GM19324 (cell line): ENCODE measurements around the gene FKBP1B.
"Not testable (repeated sequence)": the region's sequence is repeated elsewhere in the genome, so short reads cannot be mapped to it uniquely, and the experiment has no call there.

Experiments
- ATAC-seq: cut with Tn5 transposase; IDR thresholded peaks from one replicate; pipeline ENCODE4 v1.9.1; 2021; ENCODE audit warnings: mild to moderate bottlenecking, moderate library complexity; ENCODE audit not compliant: unreplicated experiment, low FRiP score

FKBP1B gene

GRCh38 chr2:24058564-24059271, 9.2 kb downstream of the FKBP1B start:
- ATAC-seq, result no peak

GRCh38 chr2:24065341-24065740, 15.8 kb downstream of the FKBP1B start:
- no peak for ATAC-seq

DNA sequence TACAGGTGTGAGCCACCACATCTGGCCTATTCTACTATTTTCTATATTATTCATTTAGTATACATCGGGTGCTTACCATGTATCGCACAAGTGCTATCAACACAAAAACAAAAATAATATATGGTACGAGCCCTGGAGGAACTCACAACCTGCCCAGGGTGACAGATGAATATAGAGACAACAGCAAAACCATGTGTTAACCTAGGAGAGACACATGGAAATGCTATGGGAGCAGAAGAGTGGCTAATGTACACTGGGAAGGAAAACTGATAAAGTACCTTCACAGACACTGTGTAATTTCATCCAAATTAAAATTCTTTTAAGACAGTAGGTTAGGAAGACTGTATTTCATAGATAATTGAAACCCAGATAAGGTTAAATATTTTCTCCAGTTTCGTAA, 22.7 kb downstream of the FKBP1B start:
- ATAC-seq, result no peak

DNA sequence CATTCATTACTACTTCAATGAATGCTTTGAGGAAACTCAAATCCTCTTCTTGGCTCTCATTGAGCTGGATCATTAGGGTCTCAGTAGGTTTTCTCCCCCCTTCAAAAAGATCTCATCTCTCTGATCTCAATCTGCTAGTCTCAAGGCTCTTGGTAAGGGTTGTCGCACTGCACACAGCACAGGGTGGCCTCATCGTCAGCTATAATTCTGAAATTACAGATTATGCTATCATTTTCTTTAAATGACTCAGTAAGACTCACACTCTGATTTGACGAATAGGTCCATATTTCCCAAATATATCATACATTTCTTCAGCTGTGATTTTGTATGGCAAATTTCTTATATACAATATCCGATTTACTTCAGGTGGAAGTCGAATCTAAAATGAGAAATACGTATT, 24.3 kb downstream of the FKBP1B start:
- ATAC-seq, result no peak

GRCh38 chr2:24075259-24075658, 25.7 kb downstream of the FKBP1B start:
- no peak for ATAC-seq

DNA sequence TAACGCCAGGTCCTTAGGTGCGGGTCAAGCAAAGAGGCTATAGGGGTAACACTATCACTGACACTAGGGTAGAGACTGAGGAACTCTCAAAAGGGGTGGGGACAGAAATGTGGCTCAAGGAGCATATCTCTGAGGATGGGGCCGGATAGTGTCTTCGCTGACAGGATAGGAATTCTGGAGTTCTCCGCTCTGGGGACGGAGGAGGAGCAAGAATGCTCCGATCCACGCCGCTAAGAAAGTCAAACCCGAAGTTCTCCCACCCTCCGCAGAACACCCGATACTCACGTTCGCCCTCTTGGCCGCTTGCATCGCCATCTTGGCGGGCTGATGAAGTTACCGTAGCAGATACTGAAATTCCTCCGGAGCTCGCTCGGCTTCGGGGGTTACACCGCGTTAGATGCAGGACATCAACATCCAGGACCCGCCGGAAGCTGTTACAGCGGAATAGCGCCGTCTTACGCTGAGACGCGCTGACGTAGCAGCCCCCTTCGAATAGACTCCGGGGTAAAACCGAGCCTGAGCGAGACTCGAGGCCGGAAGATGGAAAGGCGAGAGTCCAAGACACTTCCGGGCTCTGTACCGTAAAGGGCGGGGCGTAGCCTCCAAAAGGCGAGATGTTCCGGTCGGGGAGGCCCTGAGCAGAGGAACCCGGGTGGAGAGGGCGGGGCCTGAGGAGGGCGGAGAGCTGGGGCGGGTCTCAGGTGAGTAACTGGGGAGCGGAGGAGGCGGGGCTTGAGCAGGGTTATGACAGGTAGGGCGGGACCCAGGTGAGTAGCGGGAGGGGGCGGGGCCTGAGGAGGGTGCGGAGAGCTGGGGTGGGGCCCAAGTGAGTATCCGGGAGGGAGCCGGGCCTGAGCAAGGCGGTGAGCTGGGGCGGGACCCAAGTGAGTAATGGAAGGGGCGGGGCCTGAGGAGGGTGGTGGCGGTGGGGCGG, 26.6 kb downstream of the FKBP1B start, which contains the start of gene SF3B6:
SF3B6 (minus strand) TSS at position 412 of the 934 bp plus-strand sequence; CDS start at position 315, 97 bp downstream.
- ATAC-seq, result peak; percentile 97

- ATAC-seq, result no peak
Observed at GRCh38 chr2:24076849-24077534, 27.5 kb downstream of the FKBP1B start.

DNA sequence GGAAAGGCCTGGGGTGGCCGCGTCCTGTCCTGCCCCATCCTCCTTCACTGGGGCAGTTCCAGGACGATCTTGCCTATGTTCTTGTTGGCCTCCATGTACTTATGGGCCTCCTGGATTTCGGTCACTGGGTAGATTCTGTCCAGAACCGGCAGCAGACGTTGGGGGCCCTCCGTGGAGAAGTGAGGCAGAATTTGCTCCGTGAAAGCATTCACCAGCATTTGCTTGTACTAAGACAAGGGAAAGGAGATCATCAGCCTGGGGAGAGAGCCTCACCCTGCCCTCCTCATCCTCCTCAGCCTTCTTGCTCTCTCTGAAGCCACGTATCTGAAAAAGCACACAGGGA, 28.0 kb downstream of the FKBP1B start:
- no peak for ATAC-seq

GRCh38 chr2:24077879-24078278, 28.3 kb downstream of the FKBP1B start:
- ATAC-seq, result no peak

GRCh38 chr2:24080701-24081100, 31.2 kb downstream of the FKBP1B start:
- ATAC-seq, result no peak

- no peak for ATAC-seq
Observed at GRCh38 chr2:24082787-24083566, 33.4 kb downstream of the FKBP1B start.

GRCh38 chr2:24083567-24084385, 34.2 kb downstream of the FKBP1B start:
- ATAC-seq, result peak; percentile 63

DNA sequence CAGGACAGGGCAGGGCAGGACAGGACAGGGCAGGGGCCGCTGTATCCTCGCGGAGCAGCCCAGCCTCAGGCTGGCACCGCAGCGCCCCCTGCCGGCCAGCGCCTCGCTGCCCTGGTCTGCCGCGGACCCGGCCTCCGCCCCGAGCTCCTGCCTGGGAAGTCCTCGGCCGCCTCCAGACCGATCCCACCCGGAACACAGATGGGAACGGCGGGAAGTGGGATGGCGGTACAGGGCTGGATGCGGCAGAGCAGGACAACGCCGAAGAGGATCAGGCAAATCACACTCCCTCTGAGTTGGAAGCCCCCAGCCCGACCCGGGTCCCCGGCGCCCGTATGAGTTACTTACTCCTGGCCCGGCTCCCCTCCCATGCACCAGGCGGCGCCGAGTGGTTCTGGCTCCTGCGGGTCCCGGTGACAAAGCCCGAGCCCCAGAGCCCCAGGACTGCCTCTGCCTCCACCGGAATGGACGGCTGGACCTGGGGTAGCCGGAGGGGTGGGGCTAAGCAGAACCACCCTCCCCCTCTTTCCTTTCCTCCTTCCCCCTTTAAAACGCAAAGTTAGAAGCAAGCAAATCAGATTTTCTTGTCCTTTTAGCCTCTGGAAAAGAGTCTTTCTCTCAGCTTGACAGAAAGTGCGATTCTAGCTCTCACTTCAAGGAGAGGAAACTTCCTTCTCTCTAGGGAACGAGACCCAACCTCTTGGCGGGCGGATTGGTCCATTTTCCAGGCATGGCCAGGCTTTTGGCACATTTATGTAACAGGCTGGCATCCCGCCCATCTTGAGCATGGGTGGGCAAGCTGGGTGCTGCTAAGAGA, 35.1 kb downstream of the FKBP1B start, which contains the start of gene TP53I3:
TP53I3 (minus strand) TSS at position 449 of the 814 bp plus-strand sequence. CDS start 508 bp downstream, outside the sequence.
- ATAC-seq, result peak; percentile 83

DNA sequence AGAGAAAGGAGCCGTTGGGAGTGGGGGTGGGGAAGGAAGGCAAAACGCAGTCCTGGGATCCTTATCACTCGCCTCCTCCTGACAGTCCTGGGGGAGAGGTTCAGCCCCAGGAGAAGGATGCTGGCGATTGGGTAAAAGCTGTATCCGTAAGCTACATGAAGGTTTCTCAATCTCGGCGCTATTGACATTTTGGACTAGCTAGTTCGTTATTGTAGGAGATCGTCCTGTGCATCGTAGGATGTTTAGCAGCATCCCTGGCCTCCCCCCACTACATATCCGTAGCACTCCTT, 35.6 kb downstream of the FKBP1B start:
- no peak for ATAC-seq

DNA sequence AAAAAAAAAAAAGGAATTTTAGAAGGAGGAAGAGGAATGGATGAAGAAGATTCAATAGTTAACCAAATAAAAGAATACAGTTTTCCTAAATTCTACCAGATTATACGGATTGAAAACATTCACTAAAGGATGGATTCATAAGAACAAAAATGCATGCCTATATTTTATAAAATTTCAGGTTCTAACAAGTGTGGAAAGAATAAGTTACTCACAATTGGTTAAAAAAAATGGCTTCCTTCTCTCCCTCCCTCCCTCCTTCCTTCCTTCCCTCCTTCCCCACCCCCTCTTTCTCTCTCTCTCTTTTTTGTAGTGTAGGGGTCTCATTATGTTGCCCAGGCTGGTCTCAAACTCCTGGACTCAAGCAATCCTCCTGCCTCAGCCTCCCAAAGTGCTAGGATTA, 36.7 kb downstream of the FKBP1B start:
- no peak for ATAC-seq

GRCh38 chr2:24087032-24087431, 37.5 kb downstream of the FKBP1B start:
- no peak for ATAC-seq

DNA sequence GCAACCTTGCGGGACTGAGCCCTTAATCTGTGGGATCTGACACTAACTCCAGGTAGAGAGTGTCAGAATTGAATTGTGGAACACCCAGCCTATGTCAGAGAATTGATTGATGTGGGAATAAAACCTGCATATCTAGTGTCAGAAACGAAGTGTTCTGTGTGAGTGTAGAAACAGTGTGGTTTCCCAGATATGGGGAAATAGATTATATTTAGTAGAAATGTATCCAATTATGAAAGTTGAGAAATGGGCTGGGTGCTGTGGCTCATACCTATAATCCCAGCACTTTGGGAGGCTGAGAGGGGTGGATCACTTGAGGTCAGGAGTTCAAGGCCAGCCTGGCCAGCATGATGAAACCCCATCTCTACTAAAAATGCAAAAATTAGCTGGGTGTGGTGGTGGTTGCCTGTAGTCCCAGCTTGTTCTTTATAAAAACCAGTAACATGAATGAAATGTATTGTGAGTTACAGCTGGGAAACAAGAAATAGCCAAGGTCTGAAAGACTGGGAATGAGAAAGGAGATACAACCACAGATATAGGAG, 39.3 kb downstream of the FKBP1B start:
- no peak for ATAC-seq

DNA sequence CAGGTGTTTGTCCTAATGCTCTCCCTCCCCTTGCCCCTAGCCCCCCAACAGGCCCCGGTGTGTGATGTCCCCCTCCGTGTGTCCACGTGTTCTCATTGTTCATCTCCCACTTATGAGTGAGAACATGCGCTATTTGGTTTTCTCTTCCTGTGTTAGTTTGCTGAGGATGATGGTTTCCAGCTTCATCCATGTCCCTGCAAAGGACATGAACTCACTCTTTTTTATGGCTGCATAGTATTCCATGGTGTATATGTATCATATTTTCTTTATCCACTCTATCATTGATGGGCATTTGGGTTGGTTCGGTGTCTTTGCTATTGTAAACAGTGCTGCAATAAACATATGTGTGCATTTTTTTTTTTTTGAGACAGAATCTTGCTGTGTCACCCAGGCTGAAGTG, 43.7 kb downstream of the FKBP1B start:
- not testable (repeated sequence) for ATAC-seq
